IMR-90 (cell line): ENCODE data around the gene CAMK2D. TPM values are rescaled to one million over a fixed set of nuclear protein-coding genes. Genes with fewer than 3 reads are reported as not detected.

Source experiments
- ATAC-seq: fragments of 200-7000 bp; cut with Tn5 transposase; 2 replicates; pipeline ENCODE4 v1.9.1; 2020; ENCODE audit warnings: low read depth, mild to moderate bottlenecking, moderate library complexity
- BruUV-seq: library from RNA; stranded (reverse); fragments of 400-500 nt; replicated peaks from 2 replicates; lab custom pipeline; 2021; lab: Mats Ljungman, UMichigan
- CTCF ChIA-PET: fragments of 300-600 bp; formaldehyde crosslinking; extraction: SDS; loops from one replicate; lab custom pipeline; 2021; ENCODE audit warnings: antibody characterized with exemption; lab: Yijun Ruan, JAX
- POLR2A ChIA-PET: fragments of 300-600 bp; sonication (Branson Sonifier 250); formaldehyde crosslinking; loops from one replicate; lab custom pipeline; 2022; ENCODE audit warnings: antibody characterized with exemption; ENCODE audit not compliant: unreplicated experiment; lab: Charles Lee
- DNase-seq: peaks from one replicate; pipeline ENCODE4 v3.0.0; 2013
- H2AFZ ChIP-seq: replicated peaks from 2 replicates; pipeline ENCODE3; 2013; ENCODE audit warnings: low read length, mild to moderate bottlenecking; ENCODE audit not compliant: poor library complexity
- H2AK5ac ChIP-seq: 2 replicates; pipeline ENCODE4 v1.6.1; 2013; ENCODE audit warnings: low read depth, low read length, inconsistent platforms
- H2AK9ac ChIP-seq: replicated peaks from 2 replicates; pipeline ENCODE3; 2013; ENCODE audit warnings: mild to moderate bottlenecking, low read depth, low read length, moderate library complexity; ENCODE audit not compliant: poor library complexity
- H2BK120ac ChIP-seq: 2 replicates; pipeline ENCODE4 v1.6.1; 2013; ENCODE audit warnings: low read depth, low read length, inconsistent platforms
- H2BK15ac ChIP-seq: 3 replicates; pipeline ENCODE4 v1.6.1; 2013; ENCODE audit warnings: low read depth, low read length, inconsistent platforms
- H2BK20ac ChIP-seq: 2 replicates; pipeline ENCODE4 v1.6.1; 2013; ENCODE audit warnings: low read depth, mild to moderate bottlenecking, inconsistent platforms, low read length, moderate library complexity
- H2BK5ac ChIP-seq: 2 replicates; pipeline ENCODE4 v1.6.1; 2013; ENCODE audit warnings: mild to moderate bottlenecking, low read depth, low read length, inconsistent platforms; ENCODE audit not compliant: poor library complexity, severe bottlenecking
- H3K14ac ChIP-seq: replicated peaks from 2 replicates; pipeline ENCODE4 v1.6.1; 2013; ENCODE audit warnings: low read depth, low read length, inconsistent platforms
- H3K18ac ChIP-seq: 2 replicates; pipeline ENCODE4 v1.6.1; 2013; ENCODE audit warnings: low read depth, low read length, control low read depth
- H3K23ac ChIP-seq: 2 replicates; pipeline ENCODE4 v1.6.1; 2013; ENCODE audit warnings: low read depth, low read length, inconsistent platforms
- H3K27ac ChIP-seq: 2 replicates; pipeline ENCODE4 v1.5.1; 2013; ENCODE audit warnings: mild to moderate bottlenecking, control low read depth, low read length; ENCODE audit not compliant: insufficient read depth
- H3K27me3 ChIP-seq: 2 replicates; pipeline ENCODE4 v1.6.1; 2013; ENCODE audit warnings: low read length; ENCODE audit not compliant: control insufficient read depth, insufficient read depth
- H3K36me3 ChIP-seq: 2 replicates; pipeline ENCODE4 v1.6.1; 2013; ENCODE audit warnings: low read length, mixed read lengths; ENCODE audit not compliant: control insufficient read depth, insufficient read depth
- H3K4ac ChIP-seq: 2 replicates; pipeline ENCODE4 v1.6.1; 2013; ENCODE audit warnings: low read depth, low read length, inconsistent platforms
- H3K4me1 ChIP-seq: 2 replicates; pipeline ENCODE4 v1.6.1; 2013; ENCODE audit warnings: low read length, mixed read lengths; ENCODE audit not compliant: control insufficient read depth, insufficient read depth
- H3K4me2 ChIP-seq: 2 replicates; pipeline ENCODE4 v1.6.1; 2013; ENCODE audit warnings: low read depth, mild to moderate bottlenecking, control low read depth, low read length, moderate library complexity
- H3K4me3 ChIP-seq: 2 replicates; pipeline ENCODE4 v1.5.1; 2013; ENCODE audit warnings: low read depth, mild to moderate bottlenecking, control low read depth, low read length, moderate library complexity; ENCODE audit not compliant: insufficient read depth
- H3K56ac ChIP-seq: 2 replicates; pipeline ENCODE4 v1.6.1; 2013; ENCODE audit warnings: low read length, inconsistent platforms; ENCODE audit not compliant: insufficient read depth; ENCODE audit errors: extremely low read depth
- H3K79me1 ChIP-seq, 2 experiments: 2 replicates each; pipeline ENCODE4 v1.6.1; 2013; ENCODE audit warnings: low read length in 2 of 2, inconsistent platforms in 1 of 2, low read depth in 1 of 2
- H3K9ac ChIP-seq: 2 replicates; pipeline ENCODE4 v1.6.1; 2013; ENCODE audit warnings: low read depth, low read length, control low read depth
- H3K9me1 ChIP-seq: 2 replicates; pipeline ENCODE4 v1.6.1; 2013; ENCODE audit warnings: low read length, inconsistent platforms; ENCODE audit not compliant: insufficient read depth
- H3K9me3 ChIP-seq: 2 replicates; pipeline ENCODE4 v1.6.1; 2013; ENCODE audit warnings: low read length; ENCODE audit not compliant: control insufficient read depth, insufficient read depth
- H4K20me1 ChIP-seq: 2 replicates; pipeline ENCODE4 v1.6.1; 2013; ENCODE audit warnings: low read length, inconsistent platforms; ENCODE audit not compliant: insufficient read depth
- H4K5ac ChIP-seq: 2 replicates; pipeline ENCODE4 v1.6.1; 2013; ENCODE audit warnings: mild to moderate bottlenecking, low read depth, low read length, control low read depth
- H4K8ac ChIP-seq, 2 experiments: 2 replicates each; pipeline ENCODE4 v1.6.1; 2013; ENCODE audit warnings: low read depth in 2 of 2, low read length in 2 of 2, control low read depth in 1 of 2, inconsistent platforms in 1 of 2
- H4K91ac ChIP-seq: 2 replicates; pipeline ENCODE4 v1.6.1; 2013; ENCODE audit warnings: low read depth, low read length, inconsistent platforms; ENCODE audit not compliant: insufficient read depth
- FOS ChIP-seq: fragments of 150-350 bp; IDR thresholded peaks from 2 replicates; pipeline ENCODE4 v1.6.1; 2016; ENCODE audit warnings: low read depth, low read length
- SMC3 ChIP-seq: fragments of 150-350 bp; IDR thresholded peaks from 2 replicates; pipeline ENCODE4 v1.6.1; 2016; ENCODE audit warnings: low read depth, mild to moderate bottlenecking, antibody characterized with exemption, low read length, moderate library complexity
- WGBS, 2 experiments: methylation state at CpG; one replicate each; pipeline versions ENCODE4 v1.1.5 to v1.1.7; 2013; ENCODE audit warnings: missing lambda C conversion rate in 2 of 2; ENCODE audit not compliant: insufficient read length in 1 of 2; ENCODE audit errors: extremely low coverage in 2 of 2; 5-methylcytosine and 5-hydroxymethylcytosine counted together
- dilution Hi-C: fragments of 300-500 bp; cut with HindIII; formaldehyde crosslinking; loops from one replicate; pipeline ENCODE4 v1.14.3; 2018; ENCODE audit warnings: low sequenced_read_pairs; ENCODE audit not compliant: unreplicated experiment
- in situ Hi-C: fragments of 300-500 bp; cut with MboI; formaldehyde crosslinking; loops from 3 replicates; pipeline ENCODE4 v1.14.3; 2019; ENCODE audit warnings: low sequenced_read_pairs, inconsistent platforms, mixed read lengths
- intact Hi-C: fragments of 100-400 bp; cut with micrococcal nuclease; formaldehyde crosslinking; loops from 2 replicates; pipeline ENCODE4 v1.10.0; 2022
- polyA plus RNA-seq, 3 experiments: library from polyadenylated mRNA; depleted of rRNA; stranded (reverse); fragments of >200 nt; gene quantifications; 2 replicates each; pipeline ENCODE4 v1.2.3, GENCODE V29; 2012; ENCODE audit warnings: low replicate concordance in 1 of 3
- total RNA-seq: library from RNA; depleted of rRNA; stranded (reverse); fragments of >200 nt; gene quantifications from 2 replicates; pipeline ENCODE4 v1.2.3, GENCODE V29; 2012

Gene CAMK2D
- total and polyA plus RNA-seq, 2 of the 4 experiments (the other 2 are of a cell fraction), result 44.6 to 156 TPM

DNA sequence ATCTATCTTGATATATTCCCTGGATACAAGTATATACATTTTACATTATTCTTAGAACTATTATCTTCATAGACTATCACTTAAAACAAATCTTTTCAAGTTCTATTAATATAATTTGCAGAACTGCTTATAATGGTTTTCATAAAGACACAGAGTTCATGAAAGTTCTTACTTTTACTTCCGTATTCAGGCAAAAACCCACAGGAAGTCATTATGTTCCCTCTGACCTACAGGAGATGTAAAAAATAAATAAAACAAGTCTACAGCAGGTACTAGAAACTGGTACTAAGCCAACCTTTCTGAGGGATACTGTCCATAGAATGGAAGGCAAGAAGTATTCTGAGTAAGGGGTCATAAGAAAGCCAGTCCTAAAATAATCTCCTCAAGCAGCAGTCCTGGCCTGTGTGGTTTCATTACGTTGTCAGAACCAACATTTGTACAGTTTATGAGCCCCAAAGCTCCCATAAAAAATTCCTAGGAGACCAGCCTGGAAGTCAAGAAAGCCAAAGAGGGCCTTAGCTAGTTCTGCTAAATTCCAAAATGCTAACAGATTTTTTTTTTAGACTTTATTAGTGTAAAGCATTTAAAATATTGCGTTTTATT lies 68.6 kb downstream of the CAMK2D start:
- dilution Hi-C loops, result no loop called here

More for the DNA sequence above, 68.6 kb downstream of the CAMK2D start:
- Histone ChIP-seq H2BK20ac (no peak overlapping the region), H4K8ac (no peak overlapping the region), H3K14ac (no peak overlapping the region), H2BK120ac (no peak overlapping the region), H2AFZ (no peak overlapping the region), H3K4me2 (no peak overlapping the region), H3K56ac (no peak overlapping the region), H4K5ac (no peak overlapping the region), H3K27me3 (no peaks in the 10 kb centered on the region), H4K91ac (no peak overlapping the region), H3K18ac (no peak overlapping the region), H3K9me3 (no peaks in the 10 kb centered on the region), H2AK9ac (no peak overlapping the region), H3K23ac (no peak overlapping the region), H3K27ac (no peak overlapping the region), H4K20me1 (peaks cover 13% of the 10 kb centered on the region; the same call in 1 of the 2 replicates), H2BK15ac (no peak overlapping the region), H3K9ac (no peak overlapping the region), H3K36me3 (no peaks in the 10 kb centered on the region), H2AK5ac (no peak overlapping the region), H3K79me1 (peaks cover 40 to 70% of the 10 kb centered on the region in 2 experiments), H3K9me1 (peaks cover 8% of the 10 kb centered on the region), H3K4ac (no peak overlapping the region), H3K4me1 (peaks cover 4% of the 10 kb centered on the region), H3K4me3 (no peak overlapping the region), H2BK5ac (no peak overlapping the region)
- WGBS, 2 experiments, result no CpG with 5 or more reads among the region's 3 CpGs
- in situ Hi-C loops, result no loop called here
- intact Hi-C loops, result no loop called here
- TF ChIP-seq SMC3 (no peak), FOS (no peak)
- ChIA-PET POLR2A (no interaction called here), CTCF (interaction anchor here (1.7 kb wide), 1 partner anchor 9 kb away, joined by 6 read pairs; no protein-coding TSS in a partner anchor)
- ATAC-seq (no peak), DNase-seq (no peak)
- no TSS peak for BruUV-seq
